Activated gamma-delta T cell treated with anti-CD3 and anti-CD28 coated beads, Interleukin-2, amount 50 U/mL, for 16 hours (primary cell): ENCODE measurements around the gene GRK1.
"Not testable (repeated sequence)": the region's sequence is repeated elsewhere in the genome, so short reads cannot be mapped to it uniquely, and the experiment has no call there.

Source experiments
- DNase-seq: peaks from one replicate; pipeline ENCODE4 v3.0.0-alpha.2; 2020; ENCODE audit warnings: low read depth

Gene GRK1

DNA sequence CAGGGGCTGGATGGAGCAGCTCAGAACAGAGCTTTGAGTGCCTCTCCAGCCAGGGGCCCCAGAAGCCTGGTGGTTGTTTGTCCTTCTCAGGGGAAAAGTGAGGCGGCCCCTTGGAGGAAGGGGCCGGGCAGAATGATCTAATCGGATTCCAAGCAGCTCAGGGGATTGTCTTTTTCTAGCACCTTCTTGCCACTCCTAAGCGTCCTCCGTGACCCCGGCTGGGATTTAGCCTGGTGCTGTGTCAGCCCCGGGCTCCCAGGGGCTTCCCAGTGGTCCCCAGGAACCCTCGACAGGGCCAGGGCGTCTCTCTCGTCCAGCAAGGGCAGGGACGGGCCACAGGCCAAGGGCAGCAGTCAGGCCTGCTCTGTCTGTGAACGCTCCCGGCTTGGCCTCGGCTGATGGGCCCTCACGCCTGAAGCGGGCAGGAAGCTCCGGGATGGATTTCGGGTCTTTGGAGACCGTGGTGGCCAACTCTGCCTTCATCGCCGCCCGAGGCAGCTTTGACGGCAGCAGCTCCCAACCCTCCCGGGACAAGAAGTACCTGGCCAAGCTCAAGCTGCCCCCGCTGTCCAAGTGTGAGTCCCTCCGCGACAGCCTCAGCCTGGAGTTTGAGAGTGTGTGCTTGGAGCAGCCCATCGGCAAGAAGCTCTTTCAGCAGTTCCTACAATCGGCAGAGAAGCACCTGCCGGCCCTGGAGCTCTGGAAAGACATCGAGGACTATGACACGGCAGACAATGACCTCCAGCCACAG, at the start of gene GRK1:
GRK1 (plus strand) TSS at position 269 of the 751 bp plus-strand sequence; CDS start at position 437, 168 bp downstream.
- DNase-seq = no peak

DNA sequence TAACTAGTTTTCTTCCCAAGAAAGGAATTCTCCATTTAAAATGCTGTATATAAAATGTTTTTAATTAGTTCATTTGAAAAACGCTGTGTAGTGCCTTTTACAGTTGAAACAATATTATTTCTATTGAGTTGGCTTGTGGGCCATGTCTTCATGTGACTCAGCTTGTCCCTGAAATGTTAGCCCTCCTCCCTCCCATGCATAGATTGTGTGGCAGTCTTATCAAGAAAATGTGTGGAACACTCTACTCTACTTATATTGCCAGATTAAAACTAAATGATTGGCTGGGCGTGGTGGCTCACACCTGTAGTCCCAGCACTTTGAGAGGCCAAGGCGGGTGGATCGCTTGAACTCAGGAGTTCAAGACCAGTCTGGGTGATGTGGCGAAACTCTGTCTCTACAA, 49.1 kb upstream of the GRK1 start:
- no peak for DNase-seq

DNA sequence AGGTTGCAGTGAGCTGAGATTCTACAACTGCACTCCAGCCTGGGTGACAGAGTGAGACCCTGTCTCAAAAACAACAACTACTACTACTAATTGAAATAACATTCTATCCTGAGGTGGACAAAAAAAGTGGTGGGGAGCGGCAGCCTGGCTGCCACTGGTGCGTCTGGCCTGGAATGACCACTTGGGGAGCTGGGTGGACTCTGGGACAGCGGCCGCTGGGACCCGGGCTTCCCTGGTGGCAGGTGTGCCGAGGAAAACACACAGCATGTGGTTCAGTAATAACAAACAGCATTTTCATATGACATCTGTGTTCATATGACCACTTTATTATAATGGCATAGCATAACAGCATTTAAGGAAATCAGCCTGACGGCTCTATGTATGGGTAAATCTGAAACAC, 48.6 kb upstream of the GRK1 start:
- no peak for DNase-seq

DNA sequence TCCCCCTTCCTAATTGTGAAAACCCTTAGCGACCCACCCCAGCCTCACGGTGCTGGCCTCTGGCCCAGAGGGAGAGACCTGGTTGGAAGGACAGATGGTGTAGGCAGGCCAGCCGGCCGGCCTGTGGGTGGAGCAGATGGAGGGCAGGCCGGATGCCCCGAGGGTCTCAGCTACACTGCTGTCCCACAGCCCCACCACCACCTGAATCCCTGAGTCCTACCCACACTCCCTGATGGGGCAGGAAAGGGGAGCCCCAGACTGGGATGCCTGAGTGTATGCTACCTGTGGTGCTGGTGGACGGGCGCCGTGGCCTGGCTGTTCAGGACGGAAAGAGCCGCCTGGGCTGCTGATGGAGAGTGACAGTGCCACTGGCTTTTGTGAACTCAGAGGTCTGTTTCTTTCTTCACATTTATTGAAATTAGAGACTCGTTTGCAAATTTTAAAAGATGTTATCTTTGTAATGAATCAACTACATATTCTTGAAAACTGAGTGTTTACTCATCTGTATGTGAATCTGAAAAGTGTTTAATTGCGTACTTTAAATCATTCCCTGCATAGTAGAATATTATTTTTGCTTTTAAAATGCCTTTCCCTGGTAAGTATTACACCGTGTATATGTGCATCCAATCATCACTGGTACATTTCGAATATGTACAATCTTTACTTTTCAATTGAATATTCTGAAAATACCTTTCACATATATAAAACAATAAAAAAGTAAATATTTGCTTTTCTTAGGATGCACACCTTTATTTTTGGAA, 46.8 kb upstream of the GRK1 start:
- no peak for DNase-seq

DNA sequence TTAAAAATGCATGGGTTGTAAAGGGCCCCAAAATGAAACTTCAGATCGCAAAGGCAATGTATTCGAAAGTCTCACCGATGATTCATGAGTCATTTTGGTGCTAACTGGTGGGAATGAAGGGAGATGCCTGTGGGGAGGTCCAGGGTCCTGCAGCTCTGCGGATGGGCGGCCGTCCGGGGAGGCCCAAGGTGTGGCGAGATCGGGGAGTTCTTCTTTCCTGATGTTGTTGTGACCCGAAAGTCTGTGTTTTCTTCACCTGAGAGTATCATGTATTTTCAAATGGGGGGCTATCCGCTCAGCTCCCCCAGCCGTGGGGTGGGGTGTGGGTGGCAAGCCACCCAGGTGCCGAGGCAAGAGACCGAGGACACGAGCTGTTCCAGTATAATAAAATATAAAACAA, 46.0 kb upstream of the GRK1 start:
- no peak for DNase-seq

DNA sequence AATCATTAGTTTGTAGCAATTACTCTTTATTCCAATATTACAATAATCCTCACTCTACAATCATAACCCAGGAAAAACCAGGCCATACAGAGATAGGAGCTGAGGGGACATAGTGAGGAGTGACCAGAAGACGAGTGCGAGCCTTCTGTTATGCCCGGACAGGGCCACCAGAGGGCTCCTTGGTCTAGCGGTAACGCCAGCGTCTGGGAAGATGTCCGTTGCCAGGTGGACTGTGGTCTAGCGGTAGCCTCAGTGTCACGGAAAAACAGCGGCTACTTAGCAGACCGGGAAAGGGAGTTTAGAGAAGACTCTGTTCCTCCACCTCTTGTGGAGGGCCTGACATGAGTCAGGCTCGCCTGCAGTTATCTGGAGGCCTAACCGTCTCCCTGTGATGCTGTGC, 45.5 kb upstream of the GRK1 start:
- DNase-seq = not testable (repeated sequence)

DNA sequence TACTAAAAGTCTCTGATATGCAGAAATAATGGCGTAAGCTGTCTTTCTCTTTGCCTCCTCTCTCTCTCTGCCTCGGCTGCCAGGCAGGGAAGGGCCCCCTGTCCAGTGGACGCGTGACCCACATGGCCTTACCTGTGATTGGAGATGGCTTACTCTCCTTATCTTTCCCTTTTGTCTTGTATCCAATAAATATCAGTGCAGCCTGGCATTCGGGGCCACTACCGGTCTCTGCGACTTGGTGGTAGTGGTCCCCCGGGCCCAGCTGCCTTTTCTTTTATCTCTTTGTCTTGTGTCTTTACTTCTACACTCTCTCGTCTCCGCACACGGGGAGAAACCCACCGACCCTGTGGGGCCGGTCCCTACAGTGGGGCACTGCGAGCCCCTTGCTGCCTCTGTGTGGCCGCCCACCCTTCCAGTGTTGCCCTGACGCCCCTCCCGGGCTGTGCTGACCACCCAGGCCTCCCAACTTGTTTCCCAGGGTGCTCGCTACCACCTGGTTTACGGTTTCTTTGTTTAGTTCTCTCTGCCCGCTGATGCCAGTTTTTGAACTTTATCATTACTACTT, 45.0 kb upstream of the GRK1 start:
- DNase-seq = not testable (repeated sequence)

DNA sequence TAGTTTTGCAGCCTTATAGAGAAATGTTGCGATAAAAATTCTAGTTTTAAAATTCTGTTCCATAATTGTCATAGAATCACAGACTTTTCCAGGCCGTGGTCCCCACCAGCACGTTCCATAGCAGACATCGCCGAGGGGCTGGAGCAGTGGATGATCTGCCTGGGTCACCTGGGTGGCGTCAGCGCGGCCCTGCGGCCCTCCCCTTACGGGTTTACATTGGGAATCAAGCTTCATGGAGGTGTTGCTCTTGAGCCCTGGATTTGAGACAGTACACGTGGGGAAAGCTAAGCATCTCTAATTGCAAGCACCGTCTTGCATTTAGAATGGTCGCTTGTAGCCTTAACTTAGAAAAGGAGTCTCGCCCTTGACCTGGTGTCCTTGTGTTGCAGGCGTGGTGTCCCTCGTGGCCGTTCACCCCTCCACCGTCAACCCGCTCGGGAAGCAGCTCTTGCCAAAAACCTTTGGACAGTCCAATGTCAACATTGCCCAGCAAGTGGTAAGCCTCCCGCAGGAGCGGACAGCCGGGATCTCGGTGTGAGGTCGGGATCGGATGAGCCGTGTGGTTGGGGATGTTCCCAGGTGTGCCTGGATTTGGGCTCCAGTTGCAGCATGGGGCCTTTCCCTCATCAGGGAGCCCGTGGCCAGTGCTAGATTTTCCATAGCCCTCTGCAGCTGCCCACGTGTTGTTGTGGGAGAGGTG, 44.1 kb upstream of the GRK1 start:
- no peak for DNase-seq

DNA sequence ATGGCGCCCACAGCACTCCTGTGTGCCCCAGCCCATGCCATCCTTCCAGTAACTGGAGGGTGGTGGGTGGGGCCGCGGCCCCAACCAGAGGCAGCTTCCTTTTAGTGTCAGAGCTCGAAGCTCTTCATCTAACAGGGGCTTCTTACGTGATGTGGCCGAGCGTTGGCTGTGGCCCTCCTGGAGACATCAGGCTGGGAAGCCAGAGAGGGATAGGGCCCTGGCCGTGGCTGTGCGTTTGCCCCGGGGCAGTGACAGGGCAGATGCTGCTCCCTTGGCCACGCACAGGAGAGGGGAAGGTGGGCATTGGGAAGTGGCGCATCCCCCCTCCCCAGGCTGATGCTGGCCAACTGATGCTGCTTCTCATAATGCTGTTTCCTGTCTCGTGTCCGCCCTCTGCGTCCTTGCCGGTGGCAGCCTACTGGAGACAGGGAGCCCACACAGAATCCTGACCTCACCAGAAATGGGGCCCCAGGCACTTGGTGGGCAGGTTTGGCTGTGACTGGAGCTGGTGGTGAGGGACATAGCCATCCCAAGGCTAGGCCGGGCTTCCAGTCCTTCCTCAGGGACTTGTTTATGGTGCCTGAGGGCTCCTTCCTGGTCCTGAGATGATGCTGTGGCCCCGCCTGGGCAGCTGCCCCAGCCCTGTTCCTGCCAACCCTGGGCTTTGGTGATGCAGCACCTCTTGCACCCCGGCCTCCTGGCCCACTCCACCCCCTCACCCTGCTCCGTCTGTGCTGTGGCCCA, 43.4 kb upstream of the GRK1 start:
- no peak for DNase-seq

DNA sequence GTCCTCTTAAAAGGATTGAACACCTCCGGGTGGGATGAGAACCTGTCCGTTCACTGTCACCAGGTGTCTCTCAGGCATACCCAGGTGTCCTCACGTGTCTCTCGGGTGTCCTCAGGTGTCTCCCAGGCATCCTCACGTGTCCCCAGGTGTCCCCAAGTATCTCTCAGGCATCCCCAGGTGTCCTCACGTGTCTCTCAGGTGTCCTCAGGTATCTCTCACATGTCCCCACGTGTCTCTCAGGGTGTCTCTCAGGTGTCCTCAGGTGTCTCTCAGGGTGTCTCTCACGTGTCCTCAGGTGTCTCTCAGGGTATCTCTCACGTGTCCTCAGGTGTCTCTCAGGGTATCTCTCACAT, 42.8 kb upstream of the GRK1 start:
- no peak for DNase-seq

DNA sequence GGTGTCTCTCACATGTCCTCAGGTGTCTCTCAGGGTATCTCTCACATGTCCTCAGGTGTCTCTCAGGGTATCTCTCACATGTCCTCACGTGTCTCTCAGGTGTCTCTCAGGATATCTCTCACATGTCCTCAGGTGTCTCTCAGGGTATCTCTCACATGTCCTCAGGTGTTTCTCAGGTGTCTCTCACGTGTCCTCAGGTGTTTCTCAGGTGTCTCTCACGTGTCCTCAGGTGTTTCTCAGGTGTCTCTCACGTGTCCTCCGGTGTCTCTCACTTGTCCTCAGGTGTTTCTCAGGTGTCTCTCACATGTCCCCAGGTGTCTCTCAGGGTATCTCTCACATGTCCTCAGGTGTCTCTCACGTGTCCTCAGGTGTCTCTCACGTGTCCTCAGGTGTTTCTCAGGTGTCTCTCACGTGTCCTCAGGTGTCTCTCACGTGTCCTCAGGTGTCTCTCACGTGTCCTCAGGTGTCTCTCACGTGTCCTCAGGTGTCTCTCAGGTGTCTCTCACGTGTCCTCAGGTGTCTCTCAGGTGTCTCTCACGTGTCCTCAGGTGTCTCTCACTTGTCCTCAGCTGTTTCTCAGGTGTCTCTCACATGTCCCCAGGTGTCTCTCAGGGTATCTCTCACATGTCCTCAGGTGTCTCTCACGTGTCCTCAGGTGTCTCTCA, 42.2 kb upstream of the GRK1 start:
- DNase-seq = not testable (repeated sequence)

DNA sequence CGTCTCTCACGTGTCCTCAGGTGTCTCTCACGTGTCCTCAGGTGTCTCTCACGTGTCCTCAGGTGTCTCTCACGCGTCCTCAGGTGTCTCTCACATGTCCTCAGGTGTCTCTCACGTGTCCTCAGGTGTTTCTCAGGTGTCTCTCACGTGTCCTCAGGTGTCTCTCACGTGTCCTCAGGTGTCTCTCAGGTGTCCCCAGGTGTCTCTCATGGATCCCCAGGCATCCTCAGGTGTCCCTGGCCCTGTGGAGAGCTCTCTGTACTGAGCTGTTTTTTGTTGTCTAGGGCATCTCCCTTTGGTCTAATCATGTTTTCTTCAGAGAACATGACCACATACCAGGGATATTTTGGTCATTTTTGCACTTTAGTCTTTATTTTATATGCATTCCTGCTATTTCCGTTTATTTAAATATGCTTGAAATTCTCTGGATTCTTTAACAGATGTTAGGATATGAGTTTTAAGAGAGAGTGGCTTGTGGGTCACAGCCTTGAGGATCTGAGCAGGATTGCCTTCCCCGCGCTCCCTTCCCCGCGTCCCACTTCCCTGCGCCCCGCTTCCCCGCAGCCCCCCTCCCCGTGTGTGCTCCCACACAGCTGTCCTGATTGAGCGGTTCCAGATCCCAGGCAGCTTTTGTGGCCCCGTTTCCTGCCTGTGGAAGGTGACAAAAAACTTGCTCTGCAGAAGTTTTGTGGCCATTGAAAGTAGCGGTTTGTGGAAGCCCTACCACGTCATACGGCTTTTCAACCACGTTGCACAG, 40.9 kb upstream of the GRK1 start:
- DNase-seq = no peak

DNA sequence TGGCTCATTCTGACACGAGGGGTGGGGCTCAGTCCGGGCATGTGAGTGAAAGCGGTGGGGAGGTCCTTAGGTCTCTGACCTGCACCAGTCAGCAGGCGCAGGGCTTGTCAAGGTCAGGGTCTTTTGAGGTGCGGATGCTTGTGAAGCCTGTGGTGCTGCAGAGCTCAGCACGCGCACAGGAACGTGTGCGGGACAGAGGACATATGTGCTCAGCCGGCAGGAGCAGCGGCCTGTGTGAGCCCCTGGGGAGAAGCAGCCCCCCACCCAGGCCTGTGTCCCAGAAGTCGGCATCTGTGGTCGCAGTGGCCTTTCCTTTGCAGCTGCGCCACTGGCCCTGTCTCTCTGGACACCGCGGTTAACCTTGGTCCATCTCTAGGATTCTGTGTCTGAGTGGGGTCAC, 39.9 kb upstream of the GRK1 start:
- DNase-seq = no peak

DNA sequence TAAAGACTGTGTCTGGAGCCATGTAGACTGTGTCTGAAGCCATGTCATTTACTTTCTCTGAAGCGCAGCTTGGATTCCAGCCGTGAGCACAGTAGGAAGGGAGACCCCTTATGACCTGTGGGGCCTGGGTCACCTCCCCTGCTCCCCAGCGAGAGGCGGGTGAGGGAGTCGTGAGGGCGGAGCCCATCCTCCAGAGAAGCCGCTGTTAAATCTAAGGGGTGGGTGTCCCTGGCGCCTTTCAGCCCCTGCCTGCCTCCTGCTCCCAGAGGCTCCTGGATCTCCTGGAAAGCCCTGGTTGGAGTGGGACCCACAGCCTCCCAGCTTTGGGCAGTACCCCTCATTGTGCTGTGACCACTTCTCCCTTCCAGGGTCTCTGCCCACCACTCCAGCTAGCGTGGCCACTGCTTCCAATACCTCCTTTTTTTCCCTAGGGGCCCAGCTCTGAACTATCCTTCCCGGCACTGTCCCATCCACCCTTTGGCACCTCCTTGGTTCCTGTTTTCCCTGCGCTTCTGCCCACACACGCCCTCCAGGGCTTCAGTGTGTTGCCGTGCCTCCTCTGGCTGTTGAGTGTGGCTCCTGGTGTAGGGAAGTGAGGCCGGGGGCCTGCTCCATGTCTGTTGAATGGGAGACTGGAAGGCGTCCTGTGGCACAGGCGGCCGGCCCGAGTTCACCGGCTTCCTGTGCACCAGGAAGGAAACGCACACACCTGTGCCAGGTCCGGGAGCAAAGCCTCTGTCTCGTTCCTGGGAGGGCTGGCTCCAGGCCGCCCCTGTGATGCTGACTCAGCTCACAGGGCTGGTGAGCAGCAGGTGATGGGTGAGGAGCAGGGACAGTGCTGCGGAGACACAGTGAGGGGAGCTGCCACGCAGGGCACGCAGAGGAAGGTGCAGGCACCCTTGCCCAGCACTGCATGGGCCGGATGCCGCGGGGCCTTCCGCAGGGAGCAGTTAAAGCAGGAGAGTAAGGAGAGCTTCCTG, 38.4 kb upstream of the GRK1 start:
- DNase-seq = no peak

DNA sequence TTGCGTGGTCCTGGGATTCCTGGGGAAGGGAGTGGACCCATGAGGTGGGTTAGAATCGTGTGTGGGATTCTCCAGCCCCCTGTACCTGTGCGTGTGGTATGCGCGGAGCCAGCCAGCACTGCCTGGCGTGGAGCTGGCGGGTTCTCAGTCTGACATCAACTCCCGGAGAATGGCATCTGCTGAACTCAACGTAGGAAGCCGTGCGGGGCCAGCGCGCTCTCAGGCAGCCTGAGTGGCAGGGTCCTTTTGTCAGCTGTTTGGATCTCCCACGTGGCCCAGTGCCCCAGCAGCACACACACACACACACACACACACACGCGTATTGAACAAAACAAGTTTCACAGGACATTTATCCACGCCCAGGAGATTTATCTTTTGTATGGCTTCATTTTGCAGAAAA, 37.2 kb upstream of the GRK1 start:
- DNase-seq = no peak

DNA sequence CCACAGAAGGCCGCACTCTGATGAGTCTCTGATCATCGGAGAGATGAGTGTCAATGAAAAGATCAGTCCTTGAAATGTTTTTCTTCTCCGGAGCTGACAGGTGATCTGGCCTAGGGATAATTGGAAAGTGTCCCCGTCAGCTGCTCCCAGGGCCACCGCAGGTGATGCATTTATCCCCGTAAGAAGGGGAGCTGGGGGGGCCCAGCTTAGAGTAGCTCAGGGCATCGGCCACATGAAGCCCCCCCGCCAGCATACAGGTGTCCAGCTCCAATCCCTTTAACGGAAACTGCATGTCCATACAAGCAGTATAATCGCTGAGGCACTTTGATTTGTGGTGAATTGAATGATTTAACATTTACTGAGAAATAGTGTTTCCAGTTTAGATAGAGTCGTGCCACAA, 36.7 kb upstream of the GRK1 start:
- no peak for DNase-seq

DNA sequence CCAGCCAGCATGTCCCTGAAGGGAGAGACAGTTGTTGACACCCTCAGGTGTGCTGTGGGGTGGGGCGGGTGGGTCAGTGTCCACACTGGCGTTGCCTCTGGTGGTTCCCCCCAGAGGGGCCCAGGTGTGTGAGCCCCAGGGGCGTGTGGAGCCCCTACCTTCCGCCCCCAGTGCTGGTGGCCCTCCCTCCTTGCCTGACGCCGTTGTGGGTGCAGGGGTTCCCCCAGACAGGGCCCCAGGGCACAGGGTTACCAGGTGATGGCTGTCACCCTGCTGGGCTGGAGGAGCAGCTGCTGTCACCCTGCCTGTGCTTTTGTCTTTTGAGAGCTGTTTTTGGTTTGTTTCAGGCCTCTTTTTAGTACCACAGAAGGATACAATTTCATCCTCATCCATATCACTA, 36.2 kb upstream of the GRK1 start:
- DNase-seq = no peak

DNA sequence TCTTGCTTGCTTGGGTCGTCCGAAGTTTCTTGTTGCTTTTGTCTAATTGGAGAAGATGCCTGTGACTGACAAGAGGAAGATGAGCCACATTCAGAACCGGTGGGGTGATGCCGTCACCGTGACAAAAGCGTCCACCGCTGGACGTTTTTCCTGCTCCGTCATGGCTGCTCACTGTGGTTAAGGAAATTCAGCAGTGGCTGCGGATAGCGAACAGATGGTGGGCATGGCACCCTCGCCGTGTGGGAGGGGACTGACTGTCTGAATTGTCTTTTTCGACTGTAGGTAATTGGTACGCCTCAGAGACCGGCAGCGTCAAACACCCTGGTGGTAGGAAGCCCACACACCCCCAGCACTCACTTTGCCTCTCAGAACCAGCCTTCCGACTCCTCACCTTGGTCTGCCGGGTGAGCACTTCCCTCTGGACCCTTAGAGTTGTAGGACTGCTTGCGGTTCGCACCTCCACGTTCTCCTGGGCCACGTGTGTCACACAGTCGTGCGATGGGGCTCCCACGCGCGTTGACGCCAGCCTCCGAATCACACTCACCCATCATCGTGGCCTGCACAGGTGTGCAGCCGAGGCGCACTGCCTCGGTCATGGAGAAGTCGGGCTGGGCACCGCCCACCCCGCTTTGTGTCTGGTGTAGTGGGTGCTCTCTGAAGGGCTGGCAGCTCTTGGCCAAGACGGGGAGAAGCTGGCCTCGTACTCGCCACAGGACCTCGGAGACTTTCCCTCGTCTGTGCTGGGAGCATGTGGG, 35.5 kb upstream of the GRK1 start:
- no peak for DNase-seq
